Muscle of leg (tissue), 11 donors: ENCODE results near the gene ZNF169. TPM values are rescaled to one million over a fixed set of nuclear protein-coding genes. Genes with fewer than 3 reads are reported as not detected.
A peak's percentile ranks its signal among the peaks of the same experiment; 100 is the strongest.

Experiments
- DNase-seq: peaks from one replicate; pipeline ENCODE4 v3.0.0; 2013
- H3K27ac ChIP-seq: one replicate; pipeline ENCODE4 v1.5.1; 2013; ENCODE audit warnings: mild to moderate bottlenecking, low read length, control low read depth
- H3K27me3 ChIP-seq: one replicate; pipeline ENCODE4 v1.6.1; 2013; ENCODE audit warnings: low read length; ENCODE audit not compliant: control insufficient read depth, insufficient read depth
- H3K36me3 ChIP-seq: one replicate; pipeline ENCODE4 v1.6.1; 2013; ENCODE audit warnings: low read length; ENCODE audit not compliant: control insufficient read depth, insufficient read depth
- H3K4me1 ChIP-seq: one replicate; pipeline ENCODE4 v1.6.1; 2013; ENCODE audit warnings: low read length; ENCODE audit not compliant: control insufficient read depth, insufficient read depth
- H3K4me3 ChIP-seq: one replicate; pipeline ENCODE4 v1.5.1; 2013; ENCODE audit warnings: low read length, control low read depth
- H3K9me3 ChIP-seq: replicated peaks from 2 replicates; pipeline ENCODE4 v1.6.1; 2013; ENCODE audit warnings: low read depth, low read length; ENCODE audit not compliant: control insufficient read depth
- whole genome bisulfite sequencing: methylation state at CpG from one replicate; pipeline ENCODE4 v1.1.5; 2013; ENCODE audit warnings: missing lambda C conversion rate; ENCODE audit not compliant: insufficient coverage; 5-methylcytosine and 5-hydroxymethylcytosine counted together
- polyA plus RNA-seq, 8 donors: library from polyadenylated mRNA; unstranded; fragments of 120-200 nt; gene quantifications; one replicate each; pipeline versions ENCODE4 v1.2.1 to v1.2.3, GENCODE V29; 2013; ENCODE audit warnings: inconsistent platforms in 1 of 8, low replicate concordance in 1 of 8; ENCODE audit not compliant: insufficient read length in 8 of 8, insufficient read depth in 1 of 8
- total RNA-seq: library from RNA; stranded (reverse); fragments of 120-200 nt; gene quantifications from one replicate; pipeline ENCODE4 v1.2.4, GENCODE V29; 2013

ZNF169 gene
- total and polyA plus RNA-seq, 9 donors: 2.7 to 4.8 (median 3.6) TPM

- Histone ChIP-seq H3K36me3 (peaks cover 9% of the 10 kb centered on the region), H3K27ac (no peak overlapping the region), H3K9me3 (no peaks in the 10 kb centered on the region), H3K4me1 (no peaks in the 10 kb centered on the region), H3K4me3 (no peak overlapping the region), H3K27me3 (no peaks in the 10 kb centered on the region)
- no peak for DNase-seq
Measured at GRCh38 chr9:94281101-94281500, 22.0 kb downstream of the ZNF169 start.

GRCh38 chr9:94286116-94286515 is 27.0 kb downstream of the ZNF169 start:
- no peak for DNase-seq
- Histone ChIP-seq H3K36me3 (peaks cover 2% of the 10 kb centered on the region), H3K27ac (no peak overlapping the region), H3K9me3 (no peaks in the 10 kb centered on the region), H3K4me1 (peaks cover 5% of the 10 kb centered on the region), H3K4me3 (no peak overlapping the region), H3K27me3 (no peaks in the 10 kb centered on the region)
- no CpG with 5 or more reads among the region's 3 CpGs for WGBS

GRCh38 chr9:94287877-94288513 is 28.9 kb downstream of the ZNF169 start:
- Histone ChIP-seq H3K36me3 (peaks cover 9% of the 10 kb centered on the region), H3K4me1 (peaks cover 5% of the 10 kb centered on the region), H3K9me3 (peaks cover 2% of the 10 kb centered on the region), H3K4me3 (no peak overlapping the region), H3K27me3 (no peaks in the 10 kb centered on the region), H3K27ac (peak overlapping the region; percentile 20)
- DNase-seq: peak; percentile 22
- 65% methylated on average over 7 of the region's 7 CpGs for WGBS

- peaks cover 2% of the 10 kb centered on the region for H3K9me3 ChIP-seq
- peaks cover 11% of the 10 kb centered on the region for H3K36me3 ChIP-seq
- WGBS: 100% methylated on average over 2 of the region's 2 CpGs
- peaks cover 5% of the 10 kb centered on the region for H3K4me1 ChIP-seq
- no peak overlapping the region for H3K4me3 ChIP-seq
- no peaks in the 10 kb centered on the region for H3K27me3 ChIP-seq
- DNase-seq: no peak
- H3K27ac ChIP-seq: no peak overlapping the region
Measured at GRCh38 chr9:94289691-94290090, 30.6 kb downstream of the ZNF169 start.

- no peak overlapping the region for H3K27ac ChIP-seq
- WGBS: 73% methylated on average over 5 of the region's 9 CpGs
Measured at GRCh38 chr9:94298949-94299599, 40.0 kb downstream of the ZNF169 start.

GRCh38 chr9:94300470-94301301 is 41.6 kb downstream of the ZNF169 start:
- no peak overlapping the region for H3K4me3 ChIP-seq
- H3K27me3 ChIP-seq: no peaks in the 10 kb centered on the region
- H3K9me3 ChIP-seq: no peaks in the 10 kb centered on the region
- DNase-seq: no peak
- peaks cover 3% of the 10 kb centered on the region for H3K36me3 ChIP-seq
- WGBS: 99% methylated on average over 11 of the region's 20 CpGs
- H3K4me1 ChIP-seq: no peaks in the 10 kb centered on the region
- H3K27ac ChIP-seq: no peak overlapping the region

More at GRCh38 chr9:94298949-94299599, 40.0 kb downstream of the ZNF169 start:
- no peak for DNase-seq
- Histone ChIP-seq H3K36me3 (peaks cover 3% of the 10 kb centered on the region), H3K4me1 (no peaks in the 10 kb centered on the region), H3K4me3 (no peak overlapping the region), H3K27me3 (no peaks in the 10 kb centered on the region), H3K9me3 (no peaks in the 10 kb centered on the region)

- 95% methylated on average over 3 of the region's 5 CpGs for WGBS
- H3K9me3 ChIP-seq: no peaks in the 10 kb centered on the region
- no peak overlapping the region for H3K27ac ChIP-seq
Measured at GRCh38 chr9:94301583-94301982, 42.5 kb downstream of the ZNF169 start.

GRCh38 chr9:94302426-94302825 is 43.3 kb downstream of the ZNF169 start:
- no peaks in the 10 kb centered on the region for H3K27me3 ChIP-seq
- WGBS: 86% methylated on average over 1 of the region's 4 CpGs

More at GRCh38 chr9:94301583-94301982, 42.5 kb downstream of the ZNF169 start:
- no peak overlapping the region for H3K4me3 ChIP-seq
- H3K4me1 ChIP-seq: no peaks in the 10 kb centered on the region
- no peak for DNase-seq
- peaks cover 3% of the 10 kb centered on the region for H3K36me3 ChIP-seq
- no peaks in the 10 kb centered on the region for H3K27me3 ChIP-seq

GRCh38 chr9:94303321-94303720 is 44.2 kb downstream of the ZNF169 start:
- H3K9me3 ChIP-seq: no peaks in the 10 kb centered on the region
- H3K36me3 ChIP-seq: peaks cover 3% of the 10 kb centered on the region
- no peaks in the 10 kb centered on the region for H3K4me1 ChIP-seq
- no peak overlapping the region for H3K27ac ChIP-seq
- DNase-seq: no peak
- H3K27me3 ChIP-seq: no peaks in the 10 kb centered on the region
- H3K4me3 ChIP-seq: no peak overlapping the region

More at GRCh38 chr9:94302426-94302825, 43.3 kb downstream of the ZNF169 start:
- peaks cover 3% of the 10 kb centered on the region for H3K36me3 ChIP-seq
- no peak for DNase-seq
- H3K4me3 ChIP-seq: no peak overlapping the region
- H3K4me1 ChIP-seq: no peaks in the 10 kb centered on the region
- H3K9me3 ChIP-seq: no peaks in the 10 kb centered on the region
- no peak overlapping the region for H3K27ac ChIP-seq
